Neuronal stem cell (in vitro differentiated cells): Measurements from ENCODE around the gene CACNA1C.

Experiments
- DNase-seq: peaks from one replicate; pipeline ENCODE4 v3.0.0-alpha.2; 2013; ENCODE audit warnings: low spot score
- H2AFZ ChIP-seq: one replicate; pipeline ENCODE4 v1.6.1; 2013; ENCODE audit warnings: mild to moderate bottlenecking, low read length, inconsistent platforms
- H2AK5ac ChIP-seq: 2 replicates; pipeline ENCODE4 v1.6.1; 2013; ENCODE audit warnings: low read depth, mild to moderate bottlenecking, inconsistent platforms, low read length, moderate library complexity, mixed read lengths
- H2BK120ac ChIP-seq: 2 replicates; pipeline ENCODE4 v1.6.1; 2013; ENCODE audit warnings: low read depth, mild to moderate bottlenecking, inconsistent platforms, low read length, moderate library complexity, mixed read lengths
- H2BK12ac ChIP-seq: one replicate; pipeline ENCODE4 v1.6.1; 2013; ENCODE audit warnings: low read length, inconsistent platforms
- H2BK15ac ChIP-seq: 2 replicates; pipeline ENCODE4 v1.6.1; 2013; ENCODE audit warnings: mild to moderate bottlenecking, low read length, inconsistent platforms, mixed read lengths
- H2BK5ac ChIP-seq: one replicate; pipeline ENCODE4 v1.6.1; 2013; ENCODE audit warnings: inconsistent platforms, mild to moderate bottlenecking, low read length, moderate library complexity
- H3K14ac ChIP-seq: one replicate; pipeline ENCODE4 v1.6.1; 2013; ENCODE audit warnings: low read length, inconsistent platforms
- H3K18ac ChIP-seq: 2 replicates; pipeline ENCODE4 v1.6.1; 2013; ENCODE audit warnings: low read length, inconsistent platforms
- H3K23ac ChIP-seq: 2 replicates; pipeline ENCODE4 v1.6.1; 2013; ENCODE audit warnings: low read depth, mild to moderate bottlenecking, mixed read lengths, low read length, inconsistent platforms; ENCODE audit not compliant: poor library complexity
- H3K27ac ChIP-seq: replicated peaks from 3 replicates; pipeline ENCODE4 v1.5.1; 2013; ENCODE audit warnings: low read length, inconsistent platforms
- H3K27me3 ChIP-seq, 3 experiments: 2 replicates each; pipeline ENCODE4 v1.6.1; 2013; ENCODE audit warnings: low read length in 3 of 3, mild to moderate bottlenecking in 2 of 3, inconsistent platforms in 1 of 3, low read depth in 1 of 3, mixed read lengths in 1 of 3, moderate library complexity in 1 of 3; ENCODE audit not compliant: control insufficient read depth in 3 of 3, insufficient read depth in 3 of 3
- H3K36me3 ChIP-seq, 2 donors: replicated peaks in 1 of 2; 2 replicates each; pipeline ENCODE4 v1.6.1; 2013; ENCODE audit warnings: low read length in 2 of 2; ENCODE audit not compliant: control insufficient read depth in 2 of 2, insufficient read depth in 2 of 2
- H3K4ac ChIP-seq: 2 replicates; pipeline ENCODE4 v1.6.1; 2013; ENCODE audit warnings: inconsistent platforms, mild to moderate bottlenecking, low read length, moderate library complexity
- H3K4me1 ChIP-seq, 2 donors: 1 replicate in 1 of 2; 2 replicates in 1 of 2; pipeline ENCODE4 v1.6.1; 2013; ENCODE audit warnings: low read length in 2 of 2, low read depth in 1 of 2; ENCODE audit not compliant: control insufficient read depth in 2 of 2, insufficient read depth in 1 of 2
- H3K4me2 ChIP-seq: one replicate; pipeline ENCODE4 v1.6.1; 2013; ENCODE audit warnings: mild to moderate bottlenecking, low read length, inconsistent platforms; ENCODE audit not compliant: insufficient read depth, poor library complexity, severe bottlenecking
- H3K4me3 ChIP-seq, 2 donors: 2 replicates each; pipeline ENCODE4 v1.5.1; 2013; ENCODE audit warnings: low read length in 2 of 2, mild to moderate bottlenecking in 2 of 2, inconsistent platforms in 1 of 2, moderate library complexity in 1 of 2
- H3K79me1 ChIP-seq: one replicate; pipeline ENCODE4 v1.6.1; 2013; ENCODE audit warnings: low read depth, mild to moderate bottlenecking, inconsistent platforms, low read length, moderate library complexity
- H3K9ac ChIP-seq: one replicate; pipeline ENCODE4 v1.6.1; 2013; ENCODE audit warnings: mild to moderate bottlenecking, low read depth, low read length, inconsistent platforms; ENCODE audit not compliant: poor library complexity
- H3K9me3 ChIP-seq, 2 donors: replicated peaks in 1 of 2; 2 replicates each; pipeline versions ENCODE3 to v1.6.1; 2013; ENCODE audit warnings: low read length in 2 of 2, mild to moderate bottlenecking in 2 of 2, inconsistent platforms in 1 of 2, low read depth in 1 of 2, mixed read lengths in 1 of 2, moderate library complexity in 1 of 2; ENCODE audit not compliant: control insufficient read depth in 2 of 2, insufficient read depth in 1 of 2
- H4K8ac ChIP-seq: one replicate; pipeline ENCODE4 v1.6.1; 2013; ENCODE audit warnings: low read depth, mild to moderate bottlenecking, inconsistent platforms, low read length, moderate library complexity
- H4K91ac ChIP-seq: one replicate; pipeline ENCODE4 v1.6.1; 2013; ENCODE audit warnings: low read length, low read depth, mild to moderate bottlenecking, inconsistent platforms; ENCODE audit not compliant: poor library complexity
- WGBS, 2 donors: extraction: QIAGEN DNeasy Blood & Tissue Kit; methylation state at CpG; one replicate each; pipeline ENCODE4 v1.1.7; 2013; ENCODE audit warnings: missing lambda C conversion rate in 2 of 2, mixed read lengths in 1 of 2; ENCODE audit not compliant: insufficient read length in 2 of 2, insufficient replicate concordance in 1 of 2; ENCODE audit errors: extremely low coverage in 2 of 2; 5-methylcytosine and 5-hydroxymethylcytosine counted together

CACNA1C gene

GRCh38 chr12:2291182-2291832 lies 238.5 kb downstream of the CACNA1C start:
- Histone ChIP-seq H3K18ac (no peak overlapping the region), H3K9ac (no peak overlapping the region), H4K91ac (no peak overlapping the region), H3K36me3 (no peaks in the 10 kb centered on the region), H4K8ac (no peak overlapping the region), H2BK5ac (no peak overlapping the region), H2AK5ac (no peak overlapping the region), H2AFZ (no peak overlapping the region), H3K14ac (no peak overlapping the region), H3K4me2 (no peak overlapping the region), H3K4ac (no peak overlapping the region), H3K9me3 (no peaks in the 10 kb centered on the region), H3K4me1 (peaks cover 0 to 2% of the 10 kb centered on the region in 2 donors), H2BK12ac (no peak overlapping the region), H2BK15ac (no peak overlapping the region), H3K4me3 (no peak overlapping the region), H2BK120ac (no peak overlapping the region), H3K79me1 (no peaks in the 10 kb centered on the region), H3K27ac (no peak overlapping the region), H3K23ac (no peak overlapping the region), H3K27me3 (no peaks in the 10 kb centered on the region)
- no CpG with 5 or more reads among the region's 15 CpGs for WGBS, 2 donors
- DNase-seq, result peak; percentile 36

GRCh38 chr12:2291947-2292346 lies 239.2 kb downstream of the CACNA1C start:
- Histone ChIP-seq H3K27me3 (no peaks in the 10 kb centered on the region), H3K4me2 (no peak overlapping the region), H3K9me3 (no peaks in the 10 kb centered on the region), H3K4me3 (no peak overlapping the region), H4K8ac (no peak overlapping the region), H4K91ac (no peak overlapping the region), H2BK15ac (no peak overlapping the region), H3K18ac (no peak overlapping the region), H2AFZ (no peak overlapping the region), H2BK12ac (no peak overlapping the region), H2AK5ac (no peak overlapping the region), H3K4me1 (peaks cover 0 to 3% of the 10 kb centered on the region in 2 donors), H3K4ac (no peak overlapping the region), H3K14ac (no peak overlapping the region), H3K23ac (no peak overlapping the region), H3K36me3 (no peaks in the 10 kb centered on the region), H2BK120ac (no peak overlapping the region), H3K27ac (no peak overlapping the region), H3K9ac (no peak overlapping the region), H2BK5ac (no peak overlapping the region), H3K79me1 (no peaks in the 10 kb centered on the region)
- no CpG with 5 or more reads among the region's 3 CpGs for WGBS, 2 donors
- no peak for DNase-seq

GRCh38 chr12:2292560-2292959 lies 239.8 kb downstream of the CACNA1C start:
- no peak overlapping the region for H3K23ac ChIP-seq
- no peak overlapping the region for H2AFZ ChIP-seq
- no peak overlapping the region for H2BK15ac ChIP-seq
- H4K91ac ChIP-seq, result no peak overlapping the region
- H3K4me2 ChIP-seq, result no peak overlapping the region
- H3K79me1 ChIP-seq, result no peaks in the 10 kb centered on the region
- no peaks in the 10 kb centered on the region for H3K9me3 ChIP-seq
- H3K9ac ChIP-seq, result no peak overlapping the region
- no CpG with 5 or more reads among the region's 6 CpGs for WGBS, 2 donors
- no peak overlapping the region for H4K8ac ChIP-seq
- no peak overlapping the region for H3K4ac ChIP-seq
- no peaks in the 10 kb centered on the region for H3K36me3 ChIP-seq
- no peak overlapping the region for H2BK12ac ChIP-seq
- no peak overlapping the region for H2AK5ac ChIP-seq
- no peak overlapping the region for H2BK120ac ChIP-seq
- DNase-seq, result no peak
- H3K4me1 ChIP-seq, result peaks cover 0 to 5% of the 10 kb centered on the region in 2 donors
- no peak overlapping the region for H2BK5ac ChIP-seq
- no peak overlapping the region for H3K4me3 ChIP-seq
- no peak overlapping the region for H3K18ac ChIP-seq
- H3K27ac ChIP-seq, result no peak overlapping the region
- no peak overlapping the region for H3K14ac ChIP-seq
- H3K27me3 ChIP-seq, result no peaks in the 10 kb centered on the region

GRCh38 chr12:2294651-2295475 lies 242.1 kb downstream of the CACNA1C start:
- Histone ChIP-seq H2BK5ac (no peak overlapping the region), H3K4me1 (peaks cover 0 to 5% of the 10 kb centered on the region in 2 donors), H2BK15ac (no peak overlapping the region), H2BK12ac (no peak overlapping the region), H3K23ac (no peak overlapping the region), H3K27me3 (no peaks in the 10 kb centered on the region), H3K9me3 (no peaks in the 10 kb centered on the region), H3K4ac (no peak overlapping the region), H3K36me3 (no peaks in the 10 kb centered on the region), H3K18ac (no peak overlapping the region), H4K91ac (no peak overlapping the region), H2AK5ac (peak overlapping the region; percentile 31), H3K4me2 (no peak overlapping the region), H3K79me1 (no peaks in the 10 kb centered on the region), H2AFZ (no peak overlapping the region), H3K27ac (no peak overlapping the region), H3K4me3 (no peak overlapping the region), H3K14ac (no peak overlapping the region), H4K8ac (no peak overlapping the region), H2BK120ac (no peak overlapping the region), H3K9ac (no peak overlapping the region)
- WGBS, 2 donors, result no CpG with 5 or more reads among the region's 20 CpGs
- DNase-seq, result no peak
